ENCODE data around the gene HPN. TPM values are rescaled to one million over a fixed set of nuclear protein-coding genes. Genes with fewer than 3 reads are reported as not detected.

The HPN gene
- total and polyA plus RNA-seq, 2 experiments from 2014 or later = 14.0 to 17.4 TPM

GRCh38 chr19:35063940-35064818 is 22.7 kb downstream of the HPN start (continued):
- TF ChIP-seq ZNF462 (CRISPR knock-in tag; IDR thresholded peaks at IDR 0.05) = no peak
- TF ChIP-seq ZNF331 (CRISPR knock-in tag; IDR thresholded peaks at IDR 0.05; ENCODE audit: low read depth) = no peak
- no peak for TF ChIP-seq POLR2AphosphoS5 (IDR thresholded peaks at IDR 0.05; ENCODE audit: low read depth)

- no peak overlapping the region for H3K27ac ChIP-seq (ENCODE audit: low read depth)
- peaks cover 18% of the 10 kb centered on the region; the same call in 1 of the 2 replicates for H3F3A ChIP-seq (replicated peaks; ENCODE audit: low read depth)
- H4K20me1 ChIP-seq (replicated peaks; ENCODE audit: insufficient read depth) = no peaks in the 10 kb centered on the region
- H2AFZ ChIP-seq = no peak overlapping the region
- H3K9me3 Mint-ChIP-seq = peaks cover 3% of the 10 kb centered on the region; the same call in 1 of the 3 replicates
- ATAC-seq = no peak
- H3K79me2 ChIP-seq (replicated peaks; ENCODE audit: insufficient read depth) = no peaks in the 10 kb centered on the region
- no peaks in the 10 kb centered on the region for H3K36me3 ChIP-seq (ENCODE audit: insufficient read depth)
- H3K4me2 ChIP-seq = no peak overlapping the region
- peaks cover 6% of the 10 kb centered on the region; the same call in 1 of the 2 replicates for H3K27me3 ChIP-seq (ENCODE audit: insufficient read depth)
- no peak for DNase-seq (ENCODE audit: low spot score)
- no peaks in the 10 kb centered on the region; the same call in 2 of the 3 replicates for H3K36me3 Mint-ChIP-seq (ENCODE audit: low read depth)
- no peak overlapping the region for H3K27ac Mint-ChIP-seq
- H3K9me2 ChIP-seq (ENCODE audit: insufficient read depth) = 0 out of 2 replicates have a peak, but pooled peaks cover 4% of the 10 kb centered on the region
- TF ChIP-seq ETS1 (IDR thresholded peaks at IDR 0.05) (no peak), POLR2AphosphoS5 (IDR thresholded peaks at IDR 0.05; ENCODE audit: low read depth) (no peak), NANOG (IDR thresholded peaks at IDR 0.05; ENCODE audit: borderline replicate concordance) (no peak), CREB1 (CRISPR knock-in tag; IDR thresholded peaks at IDR 0.05; ENCODE audit: low read depth) (no peak), JUNB (IDR thresholded peaks at IDR 0.05; ENCODE audit: unreplicated experiment) (no peak), ZNF331 (CRISPR knock-in tag; IDR thresholded peaks at IDR 0.05; ENCODE audit: low read depth) (no peak), CTCF (conservative IDR thresholded peaks at IDR 0.05; ENCODE audit: low read depth in 2 of 2) (no peak)
- peaks cover 20% of the 10 kb centered on the region for H3K4me1 ChIP-seq (ENCODE audit: insufficient read depth)
- H3K4me3 Mint-ChIP-seq = no peak overlapping the region
- peaks cover 30% of the 10 kb centered on the region for H3K27me3 Mint-ChIP-seq (ENCODE audit: insufficient read depth, low read depth, poor library complexity)
- H3K4me3 ChIP-seq = no peak overlapping the region
- H3K4me1 Mint-ChIP-seq = peaks cover 29% of the 10 kb centered on the region
These were observed 24.1 kb downstream of the HPN start for GRCh38 chr19:35065574-35065973.

Measured in GM23338 (cell line).